SIG-M5 (cell line): Measurements from ENCODE around the gene CRY2.
A peak's percentile ranks its signal among the peaks of the same experiment; 100 is the strongest.
"Not testable (repeated sequence)": the region's sequence is repeated elsewhere in the genome, so short reads cannot be mapped to it uniquely, and the experiment has no call there.

Experiments
- DNase-seq: peaks from one replicate; lab custom pipeline; 2025; lab: John Stamatoyannopoulos, UW

Gene CRY2

GRCh38 chr11:45811571-45812290, 35.5 kb upstream of the CRY2 start:
- no peak for DNase-seq

GRCh38 chr11:45812581-45813548, 34.4 kb upstream of the CRY2 start:
- DNase-seq, result no peak

GRCh38 chr11:45815747-45816146, 31.5 kb upstream of the CRY2 start:
- DNase-seq, result no peak

DNA sequence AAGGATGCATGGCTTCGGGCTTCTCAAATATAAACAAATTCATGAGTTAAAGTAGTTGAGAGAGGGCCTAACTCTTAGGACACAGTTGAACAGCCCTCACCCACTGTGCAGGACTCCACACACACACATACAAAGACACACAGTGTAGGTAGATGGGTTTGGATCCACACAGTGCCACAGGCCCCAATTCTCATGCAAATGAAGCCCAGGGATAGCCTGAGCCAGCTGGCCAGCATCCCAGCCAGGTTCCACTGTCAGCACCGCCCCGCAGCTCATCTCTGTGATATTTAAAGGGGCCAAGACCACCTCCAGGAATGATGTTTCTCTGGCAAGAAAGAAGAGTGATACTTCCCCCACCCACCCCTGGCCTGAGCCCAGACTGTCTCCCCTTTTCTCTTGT, 30.7 kb upstream of the CRY2 start:
- DNase-seq, result no peak

- DNase-seq, result no peak
Observed at GRCh38 chr11:45817191-45817590, 30.1 kb upstream of the CRY2 start.

GRCh38 chr11:45818961-45819605, 28.2 kb upstream of the CRY2 start:
- DNase-seq, result no peak

GRCh38 chr11:45820211-45820857, 26.9 kb upstream of the CRY2 start:
- no peak for DNase-seq

- not testable (repeated sequence) for DNase-seq
Observed at GRCh38 chr11:45826492-45826891, 20.8 kb upstream of the CRY2 start.

GRCh38 chr11:45827123-45827522, 20.2 kb upstream of the CRY2 start:
- DNase-seq, result no peak

GRCh38 chr11:45828996-45829395, 18.3 kb upstream of the CRY2 start:
- no peak for DNase-seq

GRCh38 chr11:45830596-45830995, 16.7 kb upstream of the CRY2 start:
- DNase-seq, result no peak

DNA sequence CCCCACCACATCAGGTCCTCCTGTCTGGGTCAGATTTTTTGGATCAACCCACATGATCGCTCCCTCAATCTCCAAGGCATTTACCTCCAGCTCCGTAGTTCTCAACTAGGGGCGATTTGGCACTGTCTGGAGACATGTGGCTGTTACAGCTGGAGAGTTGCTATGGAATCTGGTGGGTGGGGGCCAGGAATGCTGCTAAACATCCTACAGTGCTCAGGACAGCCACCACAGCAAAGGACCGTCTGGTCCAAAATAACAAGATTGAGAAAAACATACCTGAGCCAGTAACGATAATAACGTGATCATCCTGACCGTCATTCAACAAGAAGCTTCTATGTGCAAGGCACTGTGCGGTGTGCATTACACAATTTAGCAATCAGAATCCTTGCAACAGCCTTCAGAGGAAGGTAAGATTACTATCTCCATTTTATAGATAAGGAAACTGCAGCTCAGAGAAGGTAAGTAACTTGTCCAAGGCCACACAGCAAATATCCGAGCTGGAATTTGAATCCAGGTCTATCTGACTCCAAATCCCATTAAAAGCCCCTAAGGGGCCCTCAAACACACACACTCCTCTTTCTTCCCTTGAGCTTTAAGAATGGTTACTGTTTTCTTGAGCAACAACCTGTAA, 14.3 kb upstream of the CRY2 start:
- DNase-seq, result no peak

GRCh38 chr11:45833761-45834160, 13.5 kb upstream of the CRY2 start:
- DNase-seq, result no peak

- no peak for DNase-seq
Observed at GRCh38 chr11:45834298-45834756, 12.9 kb upstream of the CRY2 start.

DNA sequence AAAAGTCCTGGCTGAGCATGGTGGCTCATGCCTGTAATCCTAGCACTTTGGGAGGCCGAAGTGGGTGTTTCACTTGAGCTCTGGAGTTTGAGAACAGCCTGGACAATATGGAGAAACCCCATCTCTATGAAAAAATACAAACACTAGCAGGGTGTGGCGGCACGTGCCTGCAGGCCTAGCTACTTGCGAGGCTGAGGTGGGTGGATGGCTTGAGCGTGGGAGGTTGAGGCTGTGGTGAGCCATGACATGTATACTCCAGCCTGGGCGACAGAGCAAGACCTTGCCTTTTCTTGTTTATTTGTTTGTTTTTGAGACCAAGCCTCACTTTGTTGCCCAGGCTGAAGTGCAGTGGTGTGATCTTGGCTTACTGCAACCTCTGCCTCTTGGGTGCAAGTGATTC, 8.1 kb upstream of the CRY2 start:
- no peak for DNase-seq

DNA sequence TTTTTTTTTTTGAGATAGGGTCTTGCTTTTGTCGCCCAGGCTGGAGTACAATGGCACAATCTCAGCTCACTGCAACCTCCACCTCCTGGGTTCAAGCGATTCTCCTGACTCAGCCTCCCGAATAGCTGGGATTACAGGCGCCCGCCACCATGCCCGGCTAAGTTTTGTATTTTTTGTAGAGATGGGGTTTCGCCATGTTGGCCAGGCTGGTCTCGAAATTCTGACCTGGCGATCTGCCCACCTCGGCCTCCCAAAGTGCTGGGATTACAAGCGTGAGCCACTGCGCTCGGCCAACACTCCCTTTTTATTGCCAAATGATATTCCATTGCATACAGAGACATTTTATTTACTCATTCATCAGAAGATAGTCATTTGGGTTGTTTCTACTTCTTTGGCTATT, 7.0 kb upstream of the CRY2 start:
- DNase-seq, result not testable (repeated sequence)

GRCh38 chr11:45843158-45843924, 3.9 kb upstream of the CRY2 start:
- peak; percentile 27 for DNase-seq

DNA sequence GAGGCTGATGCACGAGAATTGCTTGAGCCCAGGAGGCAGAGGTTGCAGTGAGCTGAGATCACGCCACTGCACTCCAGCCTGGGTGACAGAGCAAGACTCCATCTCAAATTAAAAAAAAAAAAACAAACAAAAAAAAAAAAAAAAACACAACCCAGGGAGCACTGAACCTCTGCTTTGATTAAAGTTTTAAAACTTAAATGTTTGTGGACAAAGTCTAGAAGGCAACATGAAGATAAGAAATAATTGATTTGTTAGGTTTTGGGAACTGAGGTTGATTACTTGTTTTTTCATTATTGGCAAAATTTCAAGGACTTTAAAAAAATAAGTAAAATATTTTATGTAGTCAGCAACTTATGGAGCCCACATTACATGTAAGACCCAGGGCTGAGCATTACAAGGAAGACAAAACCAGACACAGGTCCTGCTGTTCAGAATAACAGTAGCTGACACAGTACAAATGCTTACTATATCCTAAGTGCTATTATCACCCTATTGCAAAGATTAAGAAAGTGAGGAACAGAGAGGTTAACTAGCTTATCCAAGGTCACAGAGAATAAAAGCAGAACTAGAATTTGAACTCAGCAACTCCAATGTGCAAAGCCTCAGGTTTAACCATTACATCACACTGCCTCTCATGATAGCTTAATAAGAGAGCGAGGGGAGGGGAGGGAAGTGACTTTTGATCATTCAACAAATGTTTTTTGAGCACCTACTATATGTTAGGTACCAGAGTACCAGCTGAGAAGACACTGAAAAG, 2.3 kb upstream of the CRY2 start:
- no peak for DNase-seq

DNA sequence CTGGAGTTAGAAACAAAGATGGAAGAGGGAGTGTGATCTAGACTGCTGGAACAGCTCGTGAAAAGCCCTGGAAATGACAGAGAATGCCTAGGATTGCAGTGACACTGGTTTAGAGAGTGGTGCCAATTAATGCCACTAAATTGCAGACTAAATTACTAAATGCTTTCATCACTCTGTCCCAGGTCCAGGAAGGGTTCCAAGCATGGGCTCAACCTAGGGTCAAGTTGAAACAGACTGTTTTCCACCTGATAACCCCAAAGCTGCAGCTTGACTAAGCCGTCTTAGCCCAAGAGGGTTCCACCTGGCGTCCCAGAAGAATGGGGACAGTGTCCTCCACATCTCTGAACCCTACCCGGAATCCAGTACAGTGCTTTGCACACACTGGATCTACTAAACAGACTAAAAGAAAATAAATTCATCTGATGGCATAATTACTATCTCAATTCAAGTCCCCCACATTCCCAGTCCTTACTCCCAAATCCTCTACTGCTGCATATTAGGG, 1.1 kb upstream of the CRY2 start:
- DNase-seq, result no peak

- no peak for DNase-seq
Observed at GRCh38 chr11:45847911-45848316, 639 bp downstream of the CRY2 start.
